ENCODE measurements around the gene OCA2.

Gene OCA2

DNA sequence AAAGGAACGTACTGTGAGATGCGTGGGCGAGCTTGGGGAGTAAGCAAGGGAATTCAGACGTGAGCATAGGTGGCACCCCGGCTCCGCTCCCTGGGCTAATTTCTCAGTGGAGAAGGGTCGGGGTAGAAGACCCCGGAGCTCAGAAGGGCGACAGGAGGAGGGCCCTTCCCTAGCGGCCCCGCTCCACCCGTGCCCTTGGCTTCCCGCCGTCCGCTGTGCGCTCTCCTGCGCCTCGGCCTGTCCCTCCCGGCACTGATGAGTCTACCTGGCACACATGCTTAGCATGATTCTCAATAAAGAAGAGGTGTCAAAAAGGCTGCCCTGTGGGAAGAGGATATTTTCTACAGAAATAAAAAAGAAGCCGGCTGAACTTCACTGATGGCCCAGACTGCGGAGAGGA, 292.7 kb downstream of the OCA2 start:
- ChIA-PET CTCF (no interaction called here), POLR2A (ENCODE audit: low non-redundant PET) (no interaction called here)
- TF ChIP-seq, protein P1, sequence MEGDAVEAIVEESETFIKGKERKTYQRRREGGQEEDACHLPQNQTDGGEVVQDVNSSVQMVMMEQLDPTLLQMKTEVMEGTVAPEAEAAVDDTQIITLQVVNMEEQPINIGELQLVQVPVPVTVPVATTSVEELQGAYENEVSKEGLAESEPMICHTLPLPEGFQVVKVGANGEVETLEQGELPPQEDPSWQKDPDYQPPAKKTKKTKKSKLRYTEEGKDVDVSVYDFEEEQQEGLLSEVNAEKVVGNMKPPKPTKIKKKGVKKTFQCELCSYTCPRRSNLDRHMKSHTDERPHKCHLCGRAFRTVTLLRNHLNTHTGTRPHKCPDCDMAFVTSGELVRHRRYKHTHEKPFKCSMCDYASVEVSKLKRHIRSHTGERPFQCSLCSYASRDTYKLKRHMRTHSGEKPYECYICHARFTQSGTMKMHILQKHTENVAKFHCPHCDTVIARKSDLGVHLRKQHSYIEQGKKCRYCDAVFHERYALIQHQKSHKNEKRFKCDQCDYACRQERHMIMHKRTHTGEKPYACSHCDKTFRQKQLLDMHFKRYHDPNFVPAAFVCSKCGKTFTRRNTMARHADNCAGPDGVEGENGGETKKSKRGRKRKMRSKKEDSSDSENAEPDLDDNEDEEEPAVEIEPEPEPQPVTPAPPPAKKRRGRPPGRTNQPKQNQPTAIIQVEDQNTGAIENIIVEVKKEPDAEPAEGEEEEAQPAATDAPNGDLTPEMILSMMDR (conservative IDR thresholded peaks at IDR 0.05; ENCODE audit: low read depth), result no peak
- DNase-seq (ENCODE audit: low spot score), result no peak
- H3K27ac ChIP-seq, result no peak overlapping the region

DNA sequence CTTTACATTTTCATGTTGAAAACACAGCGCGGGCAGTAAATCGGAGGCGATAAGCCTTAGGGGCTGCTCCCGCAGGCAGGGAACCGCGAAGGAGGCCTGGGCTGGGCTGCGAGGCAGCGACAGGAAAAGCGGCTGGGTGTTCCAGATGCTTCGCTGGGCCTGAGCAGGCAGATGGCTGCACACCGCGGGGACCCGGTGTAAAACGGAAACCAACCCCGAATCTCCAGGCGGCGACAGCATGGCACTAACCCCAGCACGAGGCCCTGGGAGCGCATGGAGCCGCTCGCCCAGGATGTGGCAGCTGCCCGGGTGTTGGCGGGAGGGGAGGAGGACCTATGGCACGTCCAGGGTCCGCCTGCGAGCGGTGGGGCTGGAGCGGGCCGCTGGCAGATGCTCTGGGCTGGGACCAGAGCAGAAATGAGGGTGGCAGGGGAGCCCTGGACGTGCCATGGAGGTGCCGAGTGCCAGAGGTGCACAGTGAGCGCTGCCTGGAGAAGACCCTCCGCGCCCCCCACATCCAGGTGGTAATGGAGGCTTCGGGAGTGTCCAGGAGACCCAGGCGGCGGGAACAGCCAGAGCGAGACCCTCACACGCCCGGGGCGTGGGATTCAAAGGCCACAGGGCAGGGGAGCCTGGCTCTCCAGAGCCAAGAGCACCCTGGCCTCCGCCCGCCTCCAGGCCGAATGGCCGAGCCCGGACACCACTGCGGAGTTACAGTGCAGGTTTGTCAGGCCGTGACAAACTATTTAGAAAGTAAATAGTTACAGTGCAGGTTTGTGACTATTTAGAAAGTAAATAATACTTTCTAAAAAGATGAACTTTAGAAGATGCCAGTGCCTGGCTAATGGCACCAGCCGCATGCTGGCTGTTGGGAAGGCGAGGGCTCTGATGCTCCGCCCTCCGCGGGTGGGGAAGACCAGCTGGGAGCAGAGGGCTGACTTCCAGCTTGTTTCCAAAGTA, 293.6 kb downstream of the OCA2 start:
- ChIA-PET POLR2A (ENCODE audit: low non-redundant PET) (no interaction called here), CTCF (no interaction called here)
- DNase-seq (ENCODE audit: low spot score), result no peak
- H3K27ac ChIP-seq, result no peak overlapping the region
- TF ChIP-seq, protein P1 (conservative IDR thresholded peaks at IDR 0.05; ENCODE audit: low read depth), result no peak

DNA sequence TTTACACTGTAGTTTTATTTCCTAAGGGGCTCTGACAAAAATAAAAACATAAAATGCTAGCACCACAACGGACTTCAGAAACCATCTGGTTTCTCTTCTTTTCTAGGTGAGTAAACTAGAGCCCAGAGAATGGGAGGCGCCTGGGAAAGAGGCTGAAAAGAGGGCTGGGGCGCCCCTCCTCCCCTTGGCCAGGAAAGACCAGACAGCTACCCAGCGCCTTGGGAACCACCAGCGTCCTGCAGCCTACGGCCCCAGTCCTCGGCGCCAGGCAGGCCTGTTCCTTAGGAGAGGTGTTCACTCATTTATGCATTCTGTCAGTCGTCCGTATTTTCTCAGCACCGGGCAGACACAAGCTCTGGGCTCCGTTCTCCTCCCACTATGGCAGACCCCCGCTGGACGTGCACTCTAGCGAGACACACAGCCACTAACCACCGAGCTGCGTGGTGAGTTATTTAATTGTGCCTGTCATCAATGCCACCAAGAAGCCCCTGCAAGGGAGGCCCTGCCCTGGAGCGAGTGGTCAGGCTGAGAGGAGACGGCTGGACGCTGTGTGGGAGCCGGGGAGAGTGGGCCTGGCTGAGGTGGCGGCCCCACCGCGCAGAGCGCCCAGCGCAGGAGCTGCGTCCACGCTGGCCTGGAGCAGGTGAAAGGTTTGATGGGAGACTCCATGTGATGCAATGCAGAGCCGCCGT, 294.4 kb downstream of the OCA2 start:
- DNase-seq (ENCODE audit: low spot score), result no peak
- TF ChIP-seq, protein P1 (conservative IDR thresholded peaks at IDR 0.05; ENCODE audit: low read depth), result no peak
- no peak overlapping the region for H3K27ac ChIP-seq
- POLR2A ChIA-PET (ENCODE audit: low non-redundant PET), result no interaction called here
- CTCF ChIA-PET, result no interaction called here

DNA sequence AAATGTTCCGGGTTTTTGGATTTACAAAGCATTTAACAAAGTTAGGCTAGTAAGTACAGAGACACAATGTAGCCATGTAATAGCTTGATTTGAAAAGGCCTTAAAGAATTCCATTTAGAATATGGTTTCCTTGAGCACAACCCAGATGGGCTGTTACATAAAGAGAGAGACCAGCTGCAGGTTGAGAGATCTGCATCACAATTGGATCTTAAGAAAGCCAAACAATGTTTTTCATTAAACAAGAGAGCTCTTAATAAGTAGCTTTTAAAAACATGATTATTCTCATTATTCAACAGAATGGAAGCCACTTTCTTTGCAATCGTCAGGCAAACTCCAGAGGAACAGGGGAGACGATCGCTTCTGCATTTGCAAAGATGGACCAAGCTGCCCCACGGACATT, 300.3 kb downstream of the OCA2 start:
- no peak overlapping the region for H3K27ac ChIP-seq
- TF ChIP-seq, protein P1 (conservative IDR thresholded peaks at IDR 0.05; ENCODE audit: low read depth), result no peak
- CTCF ChIA-PET, result interaction anchor here (0.6 kb wide), 1 partner anchor 678 kb away, joined by 3 read pairs; no protein-coding TSS in a partner anchor
- DNase-seq (ENCODE audit: low spot score), result no peak
- POLR2A ChIA-PET (ENCODE audit: low non-redundant PET), result no interaction called here

DNA sequence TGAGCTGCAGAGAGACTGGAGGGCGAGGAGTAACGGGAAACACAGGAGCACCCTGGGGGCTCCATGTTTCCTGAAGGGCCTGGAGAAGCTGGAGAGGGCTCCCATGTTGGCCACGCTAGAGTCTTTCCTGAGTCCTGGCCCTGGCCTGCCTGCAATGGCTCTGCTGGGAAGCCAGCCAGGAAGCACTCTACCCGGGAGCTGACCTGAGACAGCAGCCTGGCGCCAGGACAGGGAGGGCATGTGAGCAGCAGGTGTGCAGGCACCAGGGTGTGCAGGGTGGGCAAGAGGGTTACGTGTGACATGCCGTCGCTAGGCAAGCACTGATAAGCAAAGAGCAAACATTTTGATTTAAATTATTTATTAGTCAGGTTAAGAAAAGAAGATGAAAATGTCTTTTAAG, 301.4 kb downstream of the OCA2 start:
- H3K27ac ChIP-seq, result no peak overlapping the region
- TF ChIP-seq, protein P1 (conservative IDR thresholded peaks at IDR 0.05; ENCODE audit: low read depth), result no peak
- ChIA-PET POLR2A (ENCODE audit: low non-redundant PET) (no interaction called here), CTCF (no interaction called here)
- no peak for DNase-seq (ENCODE audit: low spot score)

DNA sequence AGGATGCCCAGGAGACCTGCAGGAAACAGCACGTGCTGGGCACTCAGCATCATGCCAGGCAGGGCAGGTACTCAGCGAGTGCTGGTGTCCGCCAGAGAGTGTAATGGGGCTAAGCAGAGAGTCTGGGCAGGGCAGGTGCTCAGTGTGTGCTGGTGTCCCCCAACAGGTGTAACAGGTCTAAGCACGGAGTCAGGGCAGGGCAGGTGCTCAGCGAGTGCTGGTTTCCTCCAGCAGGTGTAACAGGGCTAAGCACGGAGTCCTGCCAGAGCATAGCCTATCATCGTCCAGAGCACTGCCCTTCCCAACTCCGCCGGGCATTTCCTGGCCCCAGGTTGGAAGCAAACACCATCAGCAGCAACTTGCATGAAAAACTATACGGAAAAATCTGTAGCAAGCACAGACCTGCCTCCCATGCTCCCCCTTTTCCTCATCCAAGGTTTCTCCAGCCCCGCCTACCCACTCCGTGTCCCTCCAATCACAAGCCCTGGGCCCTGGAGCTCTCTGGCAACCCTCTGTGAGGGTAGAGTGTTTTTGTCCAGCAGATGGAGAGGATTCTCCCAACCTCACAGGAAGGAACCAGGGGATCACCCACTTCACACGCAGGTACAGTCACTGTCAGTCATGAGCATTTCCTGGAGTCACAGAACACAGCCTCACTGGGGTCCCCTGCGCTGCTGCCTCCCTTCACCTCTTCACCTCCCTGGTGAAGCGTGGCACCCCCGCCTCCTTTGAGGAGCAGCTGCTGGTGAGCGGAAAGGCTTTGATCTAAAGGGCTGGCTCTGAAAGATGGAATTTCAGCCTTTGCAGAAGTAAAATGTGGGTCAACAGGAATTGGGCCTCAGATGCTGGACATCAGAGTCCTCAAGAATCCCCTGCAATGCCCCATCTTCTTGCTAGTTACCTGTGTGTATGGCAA, 302.5 kb downstream of the OCA2 start:
- ChIA-PET POLR2A (ENCODE audit: low non-redundant PET) (no interaction called here), CTCF (no interaction called here)
- DNase-seq (ENCODE audit: low spot score), result no peak
- TF ChIP-seq, protein P1 (conservative IDR thresholded peaks at IDR 0.05; ENCODE audit: low read depth), result no peak
- no peak overlapping the region for H3K27ac ChIP-seq

Measured in RWPE1 (cell line).